Ectodermal cell (in vitro differentiated cells): ENCODE measurements around the gene DPYD.

ENCODE experiments used
- H3K27ac ChIP-seq: 2 replicates; pipeline ENCODE4 v1.7.0; 2013; ENCODE audit warnings: mild to moderate bottlenecking, low read depth, low read length; ENCODE audit not compliant: insufficient read depth, poor library complexity, severe bottlenecking
- H3K27me3 ChIP-seq: 2 replicates; pipeline ENCODE4 v1.7.0; 2013; ENCODE audit warnings: mild to moderate bottlenecking, low read length; ENCODE audit not compliant: insufficient read depth, control insufficient read depth, poor library complexity, severe bottlenecking
- H3K36me3 ChIP-seq: one replicate; pipeline ENCODE4 v1.7.0; 2013; ENCODE audit warnings: low read length; ENCODE audit not compliant: control insufficient read depth, insufficient read depth
- H3K4me1 ChIP-seq: one replicate; pipeline ENCODE4 v1.7.0; 2013; ENCODE audit warnings: low read length; ENCODE audit not compliant: control insufficient read depth, insufficient read depth
- H3K4me3 ChIP-seq: 2 replicates; pipeline ENCODE4 v1.7.0; 2013; ENCODE audit warnings: low read depth, low read length, control low read depth; ENCODE audit not compliant: insufficient read depth
- H3K9me3 ChIP-seq: 2 replicates; pipeline ENCODE4 v1.7.0; 2013; ENCODE audit warnings: mild to moderate bottlenecking, low read length, moderate library complexity; ENCODE audit not compliant: control insufficient read depth
- WGBS, 2 experiments: methylation state at CpG; one replicate each; pipeline ENCODE4 v1.1.7; 2013; ENCODE audit warnings: missing lambda C conversion rate in 2 of 2; 5-methylcytosine and 5-hydroxymethylcytosine counted together

Gene DPYD

GRCh38 chr1:97610748-97611147, 310.1 kb downstream of the DPYD start:
- H3K27ac ChIP-seq, result no peak overlapping the region
- H3K9me3 ChIP-seq, result no peaks in the 10 kb centered on the region
- H3K27me3 ChIP-seq, result no peaks in the 10 kb centered on the region
- H3K36me3 ChIP-seq, result no peaks in the 10 kb centered on the region
- H3K4me1 ChIP-seq, result no peaks in the 10 kb centered on the region
- H3K4me3 ChIP-seq, result no peak overlapping the region
- WGBS, 2 experiments, result 100% methylated on average over 1 of the region's 3 CpGs

- H3K27ac ChIP-seq, result no peak overlapping the region
- H3K36me3 ChIP-seq, result no peaks in the 10 kb centered on the region
- H3K4me1 ChIP-seq, result no peaks in the 10 kb centered on the region
- H3K27me3 ChIP-seq, result no peaks in the 10 kb centered on the region
- H3K4me3 ChIP-seq, result no peak overlapping the region
- H3K9me3 ChIP-seq, result no peaks in the 10 kb centered on the region
- WGBS, 2 experiments, result 86 to 95% methylated on average over 3 of the region's 3 CpGs
Observed at GRCh38 chr1:97610102-97610501, 310.7 kb downstream of the DPYD start.

- 96 to 100% methylated on average over 3 to 4 of the region's 4 CpGs for WGBS, 2 experiments
- Histone ChIP-seq H3K27ac (no peak overlapping the region), H3K27me3 (no peaks in the 10 kb centered on the region), H3K4me1 (no peaks in the 10 kb centered on the region), H3K36me3 (no peaks in the 10 kb centered on the region), H3K4me3 (no peak overlapping the region), H3K9me3 (no peaks in the 10 kb centered on the region)
Observed at GRCh38 chr1:97608272-97608671, 312.6 kb downstream of the DPYD start.

- no peaks in the 10 kb centered on the region for H3K4me1 ChIP-seq
- WGBS, 2 experiments, result 87 to 91% methylated on average over 5 of the region's 5 CpGs
- H3K27ac ChIP-seq, result no peak overlapping the region
- H3K27me3 ChIP-seq, result no peaks in the 10 kb centered on the region
- H3K4me3 ChIP-seq, result no peak overlapping the region
- H3K36me3 ChIP-seq, result no peaks in the 10 kb centered on the region
- no peaks in the 10 kb centered on the region for H3K9me3 ChIP-seq
Observed at GRCh38 chr1:97603776-97604175, 317.1 kb downstream of the DPYD start.

GRCh38 chr1:97603218-97603617, 317.6 kb downstream of the DPYD start:
- Histone ChIP-seq H3K27ac (no peak overlapping the region), H3K27me3 (no peaks in the 10 kb centered on the region), H3K36me3 (no peaks in the 10 kb centered on the region), H3K4me1 (no peaks in the 10 kb centered on the region), H3K4me3 (no peak overlapping the region), H3K9me3 (no peaks in the 10 kb centered on the region)
- WGBS, 2 experiments, result 81 to 90% methylated on average over 2 of the region's 3 CpGs

DNA sequence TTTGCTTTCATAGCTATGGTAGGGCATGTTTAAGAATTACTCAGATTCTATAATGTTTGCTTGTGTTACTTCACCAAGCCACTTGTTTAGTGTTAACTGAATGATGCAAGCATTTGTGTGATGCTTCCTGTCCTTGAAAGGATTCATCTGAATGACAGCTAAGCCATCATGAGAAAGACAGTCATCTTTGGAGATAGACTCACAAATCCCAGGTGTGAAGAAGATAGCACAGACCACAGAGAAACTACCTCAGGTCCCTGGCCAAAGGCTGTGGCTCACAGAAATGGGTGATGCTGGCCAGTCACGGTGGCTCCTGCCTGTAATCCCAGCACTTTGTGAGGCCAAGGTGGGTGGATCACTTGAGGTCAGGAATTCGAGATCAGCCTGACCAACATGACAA, 321.4 kb downstream of the DPYD start:
- WGBS, 2 experiments, result 69 to 85% methylated on average over 1 to 2 of the region's 2 CpGs
- no peak overlapping the region for H3K27ac ChIP-seq
- H3K4me3 ChIP-seq, result no peak overlapping the region
- H3K4me1 ChIP-seq, result no peaks in the 10 kb centered on the region
- no peaks in the 10 kb centered on the region for H3K27me3 ChIP-seq
- H3K36me3 ChIP-seq, result no peaks in the 10 kb centered on the region
- no peaks in the 10 kb centered on the region for H3K9me3 ChIP-seq

- H3K27me3 ChIP-seq, result no peaks in the 10 kb centered on the region
- H3K9me3 ChIP-seq, result no peaks in the 10 kb centered on the region
- no peaks in the 10 kb centered on the region for H3K36me3 ChIP-seq
- 94 to 96% methylated on average over 8 of the region's 8 CpGs for WGBS, 2 experiments
- H3K4me1 ChIP-seq, result no peaks in the 10 kb centered on the region
- H3K4me3 ChIP-seq, result no peak overlapping the region
- no peak overlapping the region for H3K27ac ChIP-seq
Observed at GRCh38 chr1:97593192-97593591, 327.6 kb downstream of the DPYD start.

DNA sequence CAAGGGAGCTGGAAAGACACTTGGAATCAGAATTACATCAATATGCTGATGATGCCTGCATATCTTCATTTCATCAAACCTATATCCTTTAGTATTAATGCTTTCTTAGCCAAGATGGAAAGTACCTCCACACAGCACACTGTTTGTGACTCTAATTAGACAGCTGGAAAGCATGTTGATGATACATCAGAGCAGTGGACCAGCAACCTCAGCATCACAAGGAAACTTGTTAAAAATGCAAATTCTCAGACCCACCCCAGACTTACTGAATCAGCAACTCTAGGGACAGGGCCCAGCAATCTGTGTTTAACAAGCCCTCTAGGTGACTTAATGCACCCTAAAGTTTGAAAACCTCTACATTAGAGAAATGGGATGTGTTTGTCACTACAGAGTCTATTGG, 332.1 kb downstream of the DPYD start:
- Histone ChIP-seq H3K36me3 (no peaks in the 10 kb centered on the region), H3K27ac (no peak overlapping the region), H3K9me3 (no peaks in the 10 kb centered on the region), H3K4me3 (no peak overlapping the region), H3K4me1 (no peaks in the 10 kb centered on the region), H3K27me3 (no peaks in the 10 kb centered on the region)

DNA sequence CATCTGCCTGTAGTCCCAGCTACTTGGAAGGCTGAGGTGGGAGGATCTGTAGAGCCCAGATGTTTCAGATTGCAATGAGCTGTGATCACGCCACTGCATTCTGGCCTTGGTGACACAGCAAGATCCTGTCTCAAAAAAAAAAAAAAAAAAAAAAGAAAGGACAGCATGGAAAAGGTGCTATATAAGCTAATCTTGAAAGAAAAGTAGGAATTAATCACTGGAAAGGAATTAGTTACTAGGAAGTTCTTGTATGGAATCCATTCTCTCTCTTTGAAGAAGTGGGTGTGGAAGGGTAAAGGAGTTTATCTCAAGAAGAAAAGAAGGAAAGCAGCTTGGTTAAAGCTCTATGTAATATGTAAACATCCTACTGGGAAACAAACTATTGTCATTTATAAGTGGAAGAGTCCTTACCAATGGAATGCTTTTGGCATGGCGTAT, 339.2 kb downstream of the DPYD start:
- Histone ChIP-seq H3K27me3 (no peaks in the 10 kb centered on the region), H3K4me1 (no peaks in the 10 kb centered on the region), H3K9me3 (no peaks in the 10 kb centered on the region), H3K27ac (no peak overlapping the region), H3K4me3 (no peak overlapping the region), H3K36me3 (no peaks in the 10 kb centered on the region)
- WGBS, 2 experiments, result 52 to 73% methylated on average over 2 of the region's 2 CpGs

DNA sequence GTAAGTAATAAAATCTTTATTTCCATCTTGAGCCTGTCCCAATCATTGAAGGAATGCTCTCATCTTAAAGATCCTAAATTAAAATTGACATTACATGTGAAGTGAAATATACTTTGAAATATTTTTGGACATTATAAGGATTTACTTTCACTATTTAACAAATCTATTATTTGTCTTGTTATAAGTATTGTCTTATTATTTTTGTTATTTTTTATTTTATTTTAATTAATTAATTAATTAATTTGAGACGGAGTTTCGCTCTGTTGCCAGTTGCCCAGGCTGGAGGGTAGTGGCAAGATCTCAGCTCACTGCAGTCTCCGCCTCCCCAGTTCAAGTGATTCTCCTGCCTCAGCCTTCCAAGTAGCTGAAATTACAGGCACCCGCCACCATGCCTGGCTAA, 343.2 kb downstream of the DPYD start:
- no peak overlapping the region for H3K4me3 ChIP-seq
- no peaks in the 10 kb centered on the region for H3K4me1 ChIP-seq
- WGBS, 2 experiments, result 90 to 97% methylated on average over 4 of the region's 4 CpGs
- no peaks in the 10 kb centered on the region for H3K27me3 ChIP-seq
- no peak overlapping the region for H3K27ac ChIP-seq
- no peaks in the 10 kb centered on the region for H3K9me3 ChIP-seq
- no peaks in the 10 kb centered on the region for H3K36me3 ChIP-seq

DNA sequence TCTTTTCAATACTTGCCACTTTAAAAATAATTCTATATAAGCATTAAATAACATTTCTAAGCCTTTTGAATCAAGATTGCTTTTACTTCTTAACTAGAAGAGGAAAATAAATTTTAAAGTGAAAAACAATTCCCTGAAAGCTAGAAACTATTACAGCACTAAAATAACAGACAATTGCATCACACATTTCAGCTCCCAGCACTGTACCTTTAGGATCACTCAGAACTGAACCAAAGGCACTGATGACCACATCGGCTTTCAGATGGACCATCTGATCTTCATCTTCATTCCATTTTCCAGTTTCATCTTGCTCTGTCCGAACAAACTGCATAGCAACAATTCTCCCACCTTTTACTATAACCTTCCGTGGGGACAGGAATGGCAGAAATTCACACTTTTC, 347.3 kb downstream of the DPYD start:
- Histone ChIP-seq H3K4me3 (no peak overlapping the region), H3K36me3 (no peaks in the 10 kb centered on the region), H3K27me3 (no peaks in the 10 kb centered on the region), H3K27ac (no peak overlapping the region), H3K9me3 (no peaks in the 10 kb centered on the region), H3K4me1 (no peaks in the 10 kb centered on the region)
- 90 to 92% methylated on average over 3 of the region's 3 CpGs for WGBS, 2 experiments
